CD14-positive monocyte (primary cell): ENCODE measurements around the gene NUTM1. TPM values are rescaled to one million over a fixed set of nuclear protein-coding genes. Genes with fewer than 3 reads are reported as not detected.
"Not testable (repeated sequence)": the region's sequence is repeated elsewhere in the genome, so short reads cannot be mapped to it uniquely, and the experiment has no call there.

Source experiments
- DNase-seq, 3 donors: peaks; one replicate each; pipeline ENCODE4 v3.0.0-alpha.2; 2011 to 2022
- H2AFZ ChIP-seq: 2 replicates; pipeline ENCODE4 v1.6.0; 2012; ENCODE audit warnings: mild to moderate bottlenecking, low read depth, low read length, inconsistent platforms; ENCODE audit not compliant: insufficient read depth, poor library complexity, severe bottlenecking
- H3K27ac ChIP-seq, 2 donors: 1 replicate in 1 of 2; 2 replicates in 1 of 2; pipeline ENCODE4 v1.5.1; 2012 to 2013; ENCODE audit warnings: low read length in 2 of 2, control low read depth in 1 of 2, inconsistent platforms in 1 of 2, low read depth in 1 of 2, mild to moderate bottlenecking in 1 of 2
- H3K27me3 ChIP-seq, 2 donors: one replicate each; pipeline versions ENCODE4 v1.6.0 to v1.6.1; 2011 to 2013; ENCODE audit warnings: low read length in 2 of 2; ENCODE audit not compliant: control insufficient read depth in 2 of 2, insufficient read depth in 2 of 2
- H3K36me3 ChIP-seq, 2 donors: replicated peaks in 1 of 2; 1 replicate in 1 of 2; 2 replicates in 1 of 2; pipeline versions ENCODE4 v1.5.1 to v1.6.1; 2012 to 2013; ENCODE audit warnings: low read length in 2 of 2, control low read depth in 1 of 2, inconsistent platforms in 1 of 2, mild to moderate bottlenecking in 1 of 2; ENCODE audit not compliant: insufficient read depth in 2 of 2, control insufficient read depth in 1 of 2
- H3K4me1 ChIP-seq, 2 donors: 1 replicate in 1 of 2; 2 replicates in 1 of 2; pipeline versions ENCODE4 v1.5.1 to v1.6.1; 2012 to 2013; ENCODE audit warnings: low read length in 2 of 2, control low read depth in 1 of 2, inconsistent platforms in 1 of 2, mild to moderate bottlenecking in 1 of 2, moderate library complexity in 1 of 2; ENCODE audit not compliant: insufficient read depth in 2 of 2, control insufficient read depth in 1 of 2
- H3K4me2 ChIP-seq: replicated peaks from 2 replicates; pipeline ENCODE3; 2012; ENCODE audit warnings: low read length, moderate library complexity, mild to moderate bottlenecking; ENCODE audit not compliant: poor library complexity, severe bottlenecking; ENCODE audit errors: extremely low read depth
- H3K4me3 ChIP-seq, 3 experiments: fragments of 200-600 bp in 1 of 3; sonication (generic) in 1 of 3; replicated peaks in 1 of 3; 1 replicate in 2 of 3; 2 replicates in 1 of 3; pipeline ENCODE4 v1.5.1; 2011 to 2013; ENCODE audit warnings: low read length in 3 of 3, mild to moderate bottlenecking in 3 of 3, control low read depth in 2 of 3, low read depth in 2 of 3, inconsistent platforms in 1 of 3, moderate library complexity in 1 of 3
- H3K79me2 ChIP-seq: 2 replicates; pipeline ENCODE4 v1.6.0; 2012; ENCODE audit warnings: mild to moderate bottlenecking, control low read depth, inconsistent platforms, low read length, moderate library complexity; ENCODE audit not compliant: insufficient read depth
- H3K9ac ChIP-seq: 2 replicates; pipeline ENCODE4 v1.6.0; 2017; ENCODE audit warnings: low read length, mild to moderate bottlenecking; ENCODE audit not compliant: insufficient read depth, poor library complexity, severe bottlenecking
- H3K9me3 ChIP-seq, 2 donors: replicated peaks in 1 of 2; 1 replicate in 1 of 2; 2 replicates in 1 of 2; pipeline versions ENCODE4 v1.5.1 to v1.6.1; 2012 to 2013; ENCODE audit warnings: low read length in 2 of 2, control low read depth in 1 of 2; ENCODE audit not compliant: control insufficient read depth in 1 of 2, insufficient read depth in 1 of 2
- H4K20me1 ChIP-seq: 2 replicates; pipeline ENCODE4 v1.6.0; 2012; ENCODE audit warnings: mild to moderate bottlenecking, low read length, control low read depth, moderate library complexity; ENCODE audit not compliant: insufficient read depth
- H3K27ac Mint-ChIP-seq, 7 donors: one replicate each; pipeline ENCODE4 v1.8.0; 2020; ENCODE audit warnings: mild to moderate bottlenecking in 7 of 7, mixed read lengths in 7 of 7, moderate library complexity in 6 of 7, inconsistent platforms in 2 of 7
- H3K27me3 Mint-ChIP-seq, 3 donors: one replicate each; pipeline ENCODE4 v1.8.0; 2021 to 2022; ENCODE audit warnings: low read depth in 3 of 3, mild to moderate bottlenecking in 3 of 3, mixed read lengths in 3 of 3, moderate library complexity in 3 of 3, inconsistent platforms in 1 of 3
- H3K36me3 Mint-ChIP-seq, 2 donors: one replicate each; pipeline ENCODE4 v1.8.0; 2020; ENCODE audit warnings: mixed read lengths in 2 of 2, inconsistent platforms in 1 of 2, mild to moderate bottlenecking in 1 of 2
- H3K4me1 Mint-ChIP-seq: one replicate; pipeline ENCODE4 v1.8.0; 2020; ENCODE audit warnings: mild to moderate bottlenecking, mixed read lengths
- H3K4me3 Mint-ChIP-seq, 2 donors: one replicate each; pipeline ENCODE4 v1.8.0; 2020; ENCODE audit warnings: mild to moderate bottlenecking in 2 of 2, mixed read lengths in 2 of 2, moderate library complexity in 1 of 2
- H3K9me3 Mint-ChIP-seq, 7 donors: one replicate each; pipeline ENCODE4 v1.8.0; 2020 to 2022; ENCODE audit warnings: mixed read lengths in 7 of 7, mild to moderate bottlenecking in 6 of 7, moderate library complexity in 6 of 7, inconsistent platforms in 2 of 7
- WGBS: methylation state at CpG from one replicate; pipeline ENCODE4 v1.1.5; 2013; ENCODE audit warnings: missing lambda C conversion rate; ENCODE audit not compliant: insufficient coverage; 5-methylcytosine and 5-hydroxymethylcytosine counted together
- intact Hi-C, 2 donors: fragments of 100-400 bp; cut with micrococcal nuclease; formaldehyde crosslinking; loops; one replicate each; pipeline versions ENCODE4 v1.15.0 to v1.15.1; 2023
- polyA plus RNA-seq, 3 donors: library from polyadenylated mRNA; depleted of rRNA in 1 of 3; unstranded in 2 of 3; stranded (reverse) in 1 of 3; fragments of 300-500 nt in 2 of 3; fragments of >200 nt in 1 of 3; fragmentation: Illumina TruSeq in 2 of 3; gene quantifications; 1 replicate in 2 of 3; 2 replicates in 1 of 3; pipeline ENCODE4 v1.2.3, GENCODE V29; 2012 to 2021

The NUTM1 gene
- polyA plus RNA-seq, 3 donors, result not detected

GRCh38 chr15:34392981-34393380, 49.9 kb downstream of the NUTM1 start:
- H3K27ac Mint-ChIP-seq, H3K27ac ChIP-seq, H3K9me3 Mint-ChIP-seq, H3K4me1 ChIP-seq, H3K4me2 ChIP-seq, H3K36me3 Mint-ChIP-seq, H3K4me3 ChIP-seq, H4K20me1 ChIP-seq, H3K79me2 ChIP-seq, H3K4me1 Mint-ChIP-seq, DNase-seq, intact Hi-C loops, H3K36me3 ChIP-seq, H2AFZ ChIP-seq, H3K27me3 ChIP-seq, H3K4me3 Mint-ChIP-seq, H3K27me3 Mint-ChIP-seq, H3K9ac ChIP-seq, H3K9me3 ChIP-seq: not testable (repeated sequence)
- no CpG with 5 or more reads among the region's 2 CpGs for WGBS

GRCh38 chr15:34397637-34398259, 54.6 kb downstream of the NUTM1 start:
- H3K4me1 Mint-ChIP-seq, H3K27me3 ChIP-seq, H3K4me3 Mint-ChIP-seq, H4K20me1 ChIP-seq, H3K4me1 ChIP-seq, H3K4me2 ChIP-seq, DNase-seq, H3K4me3 ChIP-seq, H3K9ac ChIP-seq, H2AFZ ChIP-seq, H3K27me3 Mint-ChIP-seq, H3K9me3 Mint-ChIP-seq, intact Hi-C loops, H3K36me3 ChIP-seq, H3K27ac Mint-ChIP-seq, H3K79me2 ChIP-seq, H3K27ac ChIP-seq, H3K36me3 Mint-ChIP-seq, H3K9me3 ChIP-seq: not testable (repeated sequence)
- no CpG with 5 or more reads among the region's 6 CpGs for WGBS

GRCh38 chr15:34403160-34403598, 60.1 kb downstream of the NUTM1 start:
- H4K20me1 ChIP-seq, H2AFZ ChIP-seq, H3K4me1 ChIP-seq, H3K27ac Mint-ChIP-seq, DNase-seq, H3K4me3 ChIP-seq, H3K27me3 ChIP-seq, H3K4me1 Mint-ChIP-seq, H3K36me3 Mint-ChIP-seq, H3K9me3 Mint-ChIP-seq, H3K27me3 Mint-ChIP-seq, H3K9ac ChIP-seq, intact Hi-C loops, H3K9me3 ChIP-seq, H3K27ac ChIP-seq, H3K79me2 ChIP-seq, H3K4me2 ChIP-seq, H3K4me3 Mint-ChIP-seq, H3K36me3 ChIP-seq: not testable (repeated sequence)
- no CpG with 5 or more reads among the region's 4 CpGs for WGBS

- DNase-seq, H3K36me3 Mint-ChIP-seq, H3K27ac Mint-ChIP-seq, H3K4me1 Mint-ChIP-seq, H3K4me3 Mint-ChIP-seq, H4K20me1 ChIP-seq, H3K9me3 Mint-ChIP-seq, H3K4me3 ChIP-seq, H3K27me3 Mint-ChIP-seq, H3K9ac ChIP-seq, H3K9me3 ChIP-seq, H2AFZ ChIP-seq, H3K27ac ChIP-seq, H3K36me3 ChIP-seq, intact Hi-C loops, H3K79me2 ChIP-seq, H3K27me3 ChIP-seq, H3K4me2 ChIP-seq, H3K4me1 ChIP-seq: not testable (repeated sequence)
- WGBS, result no CpG with 5 or more reads among the region's 3 CpGs
Observed at GRCh38 chr15:34403899-34404298, 60.8 kb downstream of the NUTM1 start.
